A549 (cell line): ENCODE measurements around the gene MYBPC1. TPM values are rescaled to one million over a fixed set of nuclear protein-coding genes. Genes with fewer than 3 reads are reported as not detected.
A peak's percentile ranks its signal among the peaks of the same experiment; 100 is the strongest.

Source experiments
- ATAC-seq, 2 experiments: fragments of 200-7000 bp in 1 of 2; fragments of >200 bp in 1 of 2; cut with Nextera tagmentation in 1 of 2; cut with Tn5 transposase in 1 of 2; 3 replicates each; pipeline versions ENCODE4 v1.8.0 to v1.9.1; 2018 to 2020; ENCODE audit warnings: mild to moderate bottlenecking in 1 of 2, moderate library complexity in 1 of 2
- CTCF ChIA-PET: fragments of 300-600 bp; sonication (Branson Sonifier 250); formaldehyde crosslinking; extraction: SDS; loops from one replicate; lab custom pipeline; 2021; ENCODE audit warnings: antibody characterized with exemption, inconsistent platforms; lab: Yijun Ruan, JAX
- POLR2A ChIA-PET: fragments of 350-600 bp; formaldehyde crosslinking; extraction: SDS; loops from one replicate; lab custom pipeline; 2021; ENCODE audit warnings: antibody characterized with exemption, inconsistent platforms; lab: Yijun Ruan, JAX
- DNase-seq, 2 experiments: peaks; one replicate each; pipeline versions ENCODE4 v3.0.0 to v3.0.0-alpha.2; 2011 to 2016; ENCODE audit warnings: low read depth in 1 of 2, low spot score in 1 of 2
- FAIRE-seq: peaks from 2 replicates; lab custom pipeline; 2011; peaks lifted over from hg19 to GRCh38; lab: Jason Lieb, UNC
- H3K27ac ChIP-seq, 2 experiments: fragments of >200 bp; sonication (Bioruptor Twin); formaldehyde crosslinking; 3 replicates each; pipeline ENCODE4 v1.5.1; 2016 to 2017
- H3K4me1 ChIP-seq: fragments of >200 bp; sonication (Bioruptor Twin); formaldehyde crosslinking; 3 replicates; pipeline ENCODE4 v1.6.1; 2016
- H3K4me2 ChIP-seq: fragments of >200 bp; sonication (Bioruptor Twin); formaldehyde crosslinking; 3 replicates; pipeline ENCODE4 v1.6.1; 2016
- H3K4me3 ChIP-seq: fragments of >200 bp; sonication (Bioruptor Twin); formaldehyde crosslinking; 3 replicates; pipeline ENCODE4 v1.5.1; 2016
- H3K9me3 ChIP-seq: fragments of >200 bp; sonication (Bioruptor Twin); formaldehyde crosslinking; 3 replicates; pipeline ENCODE4 v1.6.1; 2016
- BHLHE40 ChIP-seq: IDR thresholded peaks from 2 replicates; pipeline ENCODE4 v1.6.1; 2012; ENCODE audit warnings: low read depth, low read length, inconsistent platforms
- CBX8 ChIP-seq: fragments of 200-600 bp; sonication (generic); IDR thresholded peaks from 2 replicates; pipeline ENCODE4 v1.6.1; 2016
- CHD2 ChIP-seq: fragments of 150-350 bp; IDR thresholded peaks from 2 replicates; pipeline ENCODE4 v1.6.1; 2014; ENCODE audit warnings: low read length; ENCODE audit not compliant: partially characterized antibody
- E2F6 ChIP-seq: IDR thresholded peaks from 2 replicates; pipeline ENCODE4 v1.6.1; 2012; ENCODE audit warnings: low read depth, borderline replicate concordance
- EHF ChIP-seq: fragments of 250-450 bp; sonication (Bioruptor Pico); IDR thresholded peaks from 2 replicates; pipeline ENCODE4 v1.5.0; 2020; ENCODE audit warnings: mild to moderate bottlenecking
- EHMT2 ChIP-seq: fragments of 200-600 bp; sonication (generic); IDR thresholded peaks from 2 replicates; pipeline ENCODE4 v1.6.1; 2016; ENCODE audit warnings: antibody characterized with exemption, low read depth, mild to moderate bottlenecking, moderate library complexity
- ELK1 ChIP-seq: fragments of 150-350 bp; IDR thresholded peaks from 2 replicates; pipeline ENCODE4 v1.6.1; 2014; ENCODE audit warnings: low read depth, mild to moderate bottlenecking, low read length
- FOSL2 ChIP-seq, 2 experiments: fragments of 450-650 bp in 1 of 2; fragments of >200 bp in 1 of 2; sonication (Bioruptor Twin) in 1 of 2; formaldehyde crosslinking; IDR thresholded peaks; 2 replicates each; pipeline versions ENCODE4 v1.5.0 to v1.6.1; 2016 to 2020; ENCODE audit warnings: mild to moderate bottlenecking in 1 of 2, moderate library complexity in 1 of 2
- HES2 ChIP-seq: fragments of >200 bp; sonication (Bioruptor Twin); formaldehyde crosslinking; IDR thresholded peaks from 2 replicates; pipeline ENCODE4 v1.6.1; 2016
- HOXB13 ChIP-seq: fragments of 250-450 bp; sonication (Bioruptor Pico); IDR thresholded peaks from 2 replicates; pipeline ENCODE4 v1.5.0; 2020; ENCODE audit warnings: low read depth, mild to moderate bottlenecking, moderate library complexity
- JUN ChIP-seq, 2 experiments: fragments of >200 bp; sonication (Bioruptor Twin); formaldehyde crosslinking; IDR thresholded peaks; 2 replicates in 1 of 2; 3 replicates in 1 of 2; pipeline ENCODE4 v1.6.1; 2016 to 2017
- MAX ChIP-seq: IDR thresholded peaks from 2 replicates; pipeline ENCODE4 v1.6.1; 2012
- MAZ ChIP-seq: fragments of 150-350 bp; IDR thresholded peaks from 2 replicates; pipeline ENCODE4 v1.6.1; 2014; ENCODE audit warnings: antibody characterized with exemption, low read depth, low read length, borderline replicate concordance
- NPAS2 ChIP-seq: fragments of 250-450 bp; sonication (Bioruptor Pico); IDR thresholded peaks from 2 replicates; pipeline ENCODE4 v1.8.0; 2022; ENCODE audit warnings: mild to moderate bottlenecking, moderate library complexity, borderline replicate concordance
- PHF8 ChIP-seq: fragments of 200-600 bp; sonication (generic); IDR thresholded peaks from 2 replicates; pipeline ENCODE4 v1.6.1; 2016; ENCODE audit warnings: low read depth, mild to moderate bottlenecking, antibody characterized with exemption, moderate library complexity, borderline replicate concordance
- POLR2A ChIP-seq: IDR thresholded peaks from 2 replicates; pipeline ENCODE4 v1.6.1; 2012; ENCODE audit warnings: mild to moderate bottlenecking, low read length
- RAD21 ChIP-seq, 2 experiments: fragments of >200 bp in 1 of 2; sonication (Bioruptor Twin) in 1 of 2; formaldehyde crosslinking in 1 of 2; IDR thresholded peaks in 1 of 2; conservative IDR thresholded peaks in 1 of 2; 2 replicates in 1 of 2; 3 replicates in 1 of 2; pipeline ENCODE4 v1.6.1; 2012 to 2018; ENCODE audit warnings: inconsistent platforms in 1 of 2
- RARB ChIP-seq: fragments of 250-450 bp; sonication (Bioruptor Pico); IDR thresholded peaks from 2 replicates; pipeline ENCODE4 v1.8.0; 2021; ENCODE audit warnings: mild to moderate bottlenecking, moderate library complexity
- RCOR1 ChIP-seq: fragments of 150-350 bp; IDR thresholded peaks from 2 replicates; pipeline ENCODE4 v1.6.1; 2014; ENCODE audit warnings: antibody characterized with exemption, low read length, low read depth
- RNF2 ChIP-seq: fragments of 200-600 bp; sonication (generic); IDR thresholded peaks from 2 replicates; pipeline ENCODE4 v1.6.1; 2016; ENCODE audit warnings: low read depth, mild to moderate bottlenecking, antibody characterized with exemption, moderate library complexity, borderline replicate concordance
- TFCP2L1 ChIP-seq: fragments of 250-450 bp; sonication (Bioruptor Pico); IDR thresholded peaks from 2 replicates; pipeline ENCODE4 v1.5.0; 2021; ENCODE audit warnings: mild to moderate bottlenecking
- TP53 ChIP-seq: fragments of 250-450 bp; sonication (Bioruptor Pico); IDR thresholded peaks from 2 replicates; pipeline ENCODE4 v1.5.0; 2021; ENCODE audit warnings: mild to moderate bottlenecking, moderate library complexity
- ZFP36 ChIP-seq: fragments of 450-650 bp; IDR thresholded peaks from 2 replicates; pipeline ENCODE4 v1.6.1; 2014; ENCODE audit warnings: borderline replicate concordance; ENCODE audit not compliant: partially characterized antibody
- ZSCAN20 ChIP-seq: fragments of 250-450 bp; sonication (Bioruptor Pico); IDR thresholded peaks from 2 replicates; pipeline ENCODE4 v1.8.0; 2022; ENCODE audit warnings: mild to moderate bottlenecking, moderate library complexity
- WGBS: methylation state at CpG from one replicate; pipeline ENCODE4 v1.1.6; 2017; ENCODE audit errors: missing lambda C conversion rate; 5-methylcytosine and 5-hydroxymethylcytosine counted together
- polyA plus RNA-seq, 4 experiments: library from polyadenylated mRNA; depleted of rRNA in 3 of 4; stranded (reverse); fragments of >200 nt; fragmentation: RNase III in 1 of 4; extraction: RNeasy Plus Mini Kit Qiagen cat#74134 plus additional on column Dnase treatment in 1 of 4; gene quantifications; 2 replicates in 3 of 4; 3 replicates in 1 of 4; pipeline ENCODE4 v1.2.3, GENCODE V29; 2011 to 2017

The MYBPC1 gene
- polyA plus RNA-seq, 2 of the 4 experiments (the other 2 are of a cell fraction) = not detected

- TF ChIP-seq MAX = peak; percentile 46
- no peak for TF ChIP-seq BHLHE40
- no peak for TF ChIP-seq EHF
- no peak for TF ChIP-seq RARB (CRISPR knock-in tag)
- TF ChIP-seq ZSCAN20 (CRISPR knock-in tag) = no peak
- no peak for TF ChIP-seq FOSL2 (IDR thresholded peaks at IDR 0.05)
- no peak for TF ChIP-seq FOSL2 (CRISPR knock-in tag; IDR thresholded peaks at IDR 0.05)
- no peak for TF ChIP-seq ZFP36
- no peak for TF ChIP-seq ELK1
- TF ChIP-seq PHF8 = no peak; the same call in 1 of the 2 replicates
- no peak for TF ChIP-seq RNF2
- TF ChIP-seq E2F6 = no peak
- TF ChIP-seq EHMT2 = no peak
- TF ChIP-seq CBX8 = no peak
- 0 out of 2 replicates have a peak, but pooled peaks have one; percentile 17 for TF ChIP-seq TP53 (CRISPR knock-in tag)
- TF ChIP-seq JUN (IDR thresholded peaks at IDR 0.05) = peak in 1 of 2 experiments; percentile 65; a peak in 3 of 5 replicates
- peak; percentile 80 for TF ChIP-seq POLR2A
- no peak for TF ChIP-seq NPAS2 (CRISPR knock-in tag)
- TF ChIP-seq TFCP2L1 (CRISPR knock-in tag) = no peak
- TF ChIP-seq MAZ = no peak
- no peak for TF ChIP-seq HES2
- TF ChIP-seq RAD21 (conservative IDR thresholded peaks at IDR 0.05 in 1 of 2, IDR thresholded peaks at IDR 0.05 in 1 of 2) = no peak
- TF ChIP-seq RCOR1 = no peak
- TF ChIP-seq HOXB13 (CRISPR knock-in tag) = no peak
These were observed 102.6 kb downstream of the MYBPC1 start, which contains the start of gene CHPT1 (continued) for GRCh38 chr12:101697197-101697929.

GRCh38 chr12:101697930-101698799 is 103.4 kb downstream of the MYBPC1 start:
- peak overlapping the region; percentile 77 to 97 for H3K27ac ChIP-seq
- TF ChIP-seq PHF8 = peak; percentile 54; the same call in 1 of the 2 replicates
- no peak for TF ChIP-seq CHD2
- peak in 1 of 2 experiments; percentile 17; a peak in 1 of 5 replicates for TF ChIP-seq JUN (IDR thresholded peaks at IDR 0.05)
- peak; percentile 53; the same call in 1 of the 2 replicates for TF ChIP-seq MAX

More at GRCh38 chr12:101697930-101698799, 103.4 kb downstream of the MYBPC1 start:
- no peaks in the 10 kb centered on the region for H3K9me3 ChIP-seq
- ChIA-PET POLR2A (no interaction called here), CTCF (interaction anchor here (0.8 to 0.9 kb wide), 3 partner anchors 10 to 251 kb away, joined by 3 to 4 read pairs (median 3); no protein-coding TSS in a partner anchor)
- H3K4me1 ChIP-seq = peaks cover 20% of the 10 kb centered on the region
- peak overlapping the region; percentile 87 for H3K4me3 ChIP-seq
- DNase-seq (peak; percentile 37 to 46), FAIRE-seq (no peak), ATAC-seq (peak; percentile 73 to 78)
- under 1% methylated on average over 45 of the region's 67 CpGs for WGBS
- peak overlapping the region; percentile 84 for H3K4me2 ChIP-seq
